Heart left ventricle (tissue), 16 donors: ENCODE measurements around the gene STPG1. TPM values are rescaled to one million over a fixed set of nuclear protein-coding genes. Genes with fewer than 3 reads are reported as not detected.

Experiments
- ATAC-seq, 4 donors: fragments of 200-7000 bp; cut with Tn5 transposase; one replicate each; pipeline ENCODE4 v1.9.1; 2020 to 2022; ENCODE audit warnings: moderate library complexity in 4 of 4, mild to moderate bottlenecking in 3 of 4, moderate number of reproducible peaks in 1 of 4
- DNase-seq, 5 donors: peaks; one replicate each; pipeline ENCODE4 v3.0.0-alpha.2; 2020
- H3K27ac ChIP-seq, 12 donors: fragments of 200-600 bp; sonication (generic) in 4 of 12; one replicate each; pipeline versions ENCODE4 v1.5.0 to v1.8.0; 2016 to 2022; ENCODE audit warnings: mild to moderate bottlenecking in 2 of 12
- H3K27me3 ChIP-seq, 9 donors: fragments of 200-600 bp; sonication (generic) in 2 of 9; one replicate each; pipeline versions ENCODE4 v1.5.1 to v1.8.0; 2016 to 2022; ENCODE audit warnings: mild to moderate bottlenecking in 3 of 9
- H3K36me3 ChIP-seq, 9 donors: fragments of 200-600 bp; sonication (generic) in 2 of 9; one replicate each; pipeline versions ENCODE4 v1.5.0 to v1.8.0; 2018 to 2022; ENCODE audit warnings: mild to moderate bottlenecking in 2 of 9
- H3K4me1 ChIP-seq, 12 donors: fragments of 200-600 bp; sonication (generic) in 4 of 12; one replicate each; pipeline versions ENCODE4 v1.5.0 to v1.8.0; 2016 to 2022; ENCODE audit warnings: mild to moderate bottlenecking in 3 of 12
- H3K4me3 ChIP-seq, 12 donors: fragments of 200-600 bp; sonication (generic) in 4 of 12; one replicate each; pipeline versions ENCODE4 v1.5.0 to v1.8.0; 2017 to 2022; ENCODE audit warnings: mild to moderate bottlenecking in 9 of 12, moderate library complexity in 4 of 12
- H3K9me3 ChIP-seq, 12 donors: fragments of 200-600 bp; sonication (generic) in 4 of 12; one replicate each; pipeline versions ENCODE4 v1.5.0 to v1.8.0; 2016 to 2022; ENCODE audit warnings: mild to moderate bottlenecking in 1 of 12
- POLR2A ChIP-seq, 2 donors: fragments of 450-650 bp; IDR thresholded peaks; one replicate each; pipeline ENCODE4 v1.6.1; 2017; ENCODE audit warnings: antibody characterized with exemption in 2 of 2, mild to moderate bottlenecking in 2 of 2, moderate library complexity in 2 of 2
- WGBS, 4 donors: extraction: QIAGEN DNeasy Blood & Tissue Kit in 2 of 4; methylation state at CpG; one replicate each; pipeline versions ENCODE4 v1.1.5 to v1.1.7; 2013 to 2018; 5-methylcytosine and 5-hydroxymethylcytosine counted together
- intact Hi-C, 10 donors: fragments of 100-400 bp; cut with DNase I; formaldehyde crosslinking; loops; one replicate each; pipeline versions ENCODE4 v1.11.1 to v1.14.2; 2022
- polyA plus RNA-seq, 2 donors: library from polyadenylated mRNA; stranded (reverse); fragments of 200-250 nt; gene quantifications; one replicate each; pipeline ENCODE4 v1.2.3, GENCODE V29; 2013
- total RNA-seq, 9 donors: library from RNA; depleted of rRNA in 2 of 9; stranded (reverse); fragments of >200 nt in 2 of 9; fragmentation: NEBNext Ultra II Directional in 3 of 9; extraction: Animal tissue kit (Norgen Biotek cat#: 25700) in 3 of 9; gene quantifications; one replicate each; pipeline versions ENCODE4 v1.1.0 to v1.2.4, GENCODE V29; 2016 to 2023
- TF ChIP-seq, protein P1 (sequence below), 12 donors: fragments of 200-600 bp; sonication (generic) in 4 of 12; IDR thresholded peaks; one replicate each; pipeline versions ENCODE4 v1.5.0 to v1.8.0; 2018 to 2022; ENCODE audit warnings: antibody characterized with exemption in 12 of 12, mild to moderate bottlenecking in 5 of 12
- donor health status: ischemic (EF 13 %, LVEDD 7.1; RV severe dilation, severe dysfunction).
- donor health status: healthy with polysubstance abuse.
- donor health status: DM: no; HTN: yes; CAD: no.
- donor health status: DM: no; HTN: no; CAD: no.
- donor health status: ischemic (EF 25% LVEDD 6.9; RV normal size, moderate dysfunction).
- donor health status: ischemic (EF 25% LVEDD 5.7; RV mildly dilated, moderate dysfunction).
- donor health status: healthy.
- donor health status: DM: yes; HTN: yes; CAD: no.
- donor health status: ischemic (EF 35%, LVEDD 5.7; RV mildly dilated, moderate dysfunction).
- donor health status: nonischemic (EF 11% LVEDD 7.7; RV severe dilation, severe dysfunction).
- donor health status: DM: yes; HTN: yes; CAD: no.
- donor health status: PGD.
- donor health status: ischemic (EF 29% LVEDD 5.4; RV normal size, mild dysfunction).
- donor health status: nonischemic (EF 23%, LVEDD 6.1; RV moderate dilation, normal function).

STPG1 gene
- total and polyA plus RNA-seq, 11 donors, result 3.8 to 6.9 (median 4.8) TPM

DNA sequence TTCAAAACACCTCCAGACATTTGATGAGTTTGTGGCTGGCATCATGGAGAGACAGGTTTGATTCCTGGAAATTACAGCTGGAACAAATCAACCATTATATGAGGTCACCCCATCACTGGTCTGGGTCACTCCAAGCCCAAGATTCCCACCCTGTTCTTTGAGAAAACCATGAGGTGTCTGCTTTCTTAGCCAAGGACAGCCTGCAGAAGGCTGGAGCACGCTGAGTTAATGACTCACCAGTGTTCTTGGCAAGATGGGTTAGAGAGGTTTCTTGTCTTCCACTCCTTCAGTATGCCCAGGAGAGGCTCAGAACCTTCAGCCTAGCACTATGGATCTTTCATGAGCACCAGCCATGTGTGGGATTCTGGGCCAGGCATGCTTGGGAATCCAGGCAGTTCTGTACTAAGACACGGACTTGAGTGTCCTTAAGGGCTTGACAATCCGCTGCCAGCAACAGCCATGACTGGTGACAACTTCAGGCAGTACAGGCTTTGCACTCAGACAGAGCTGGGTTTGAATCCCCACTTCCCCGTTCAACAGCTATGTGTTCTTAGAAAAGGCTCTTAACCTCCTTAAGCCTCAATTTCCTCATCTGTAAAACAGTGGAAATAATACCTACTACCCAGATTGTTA lies 50.5 kb downstream of the STPG1 start:
- peaks cover 0 to 11% (median 0%) of the 10 kb centered on the region in 9 donors for H3K36me3 ChIP-seq
- TF ChIP-seq, protein P1, sequence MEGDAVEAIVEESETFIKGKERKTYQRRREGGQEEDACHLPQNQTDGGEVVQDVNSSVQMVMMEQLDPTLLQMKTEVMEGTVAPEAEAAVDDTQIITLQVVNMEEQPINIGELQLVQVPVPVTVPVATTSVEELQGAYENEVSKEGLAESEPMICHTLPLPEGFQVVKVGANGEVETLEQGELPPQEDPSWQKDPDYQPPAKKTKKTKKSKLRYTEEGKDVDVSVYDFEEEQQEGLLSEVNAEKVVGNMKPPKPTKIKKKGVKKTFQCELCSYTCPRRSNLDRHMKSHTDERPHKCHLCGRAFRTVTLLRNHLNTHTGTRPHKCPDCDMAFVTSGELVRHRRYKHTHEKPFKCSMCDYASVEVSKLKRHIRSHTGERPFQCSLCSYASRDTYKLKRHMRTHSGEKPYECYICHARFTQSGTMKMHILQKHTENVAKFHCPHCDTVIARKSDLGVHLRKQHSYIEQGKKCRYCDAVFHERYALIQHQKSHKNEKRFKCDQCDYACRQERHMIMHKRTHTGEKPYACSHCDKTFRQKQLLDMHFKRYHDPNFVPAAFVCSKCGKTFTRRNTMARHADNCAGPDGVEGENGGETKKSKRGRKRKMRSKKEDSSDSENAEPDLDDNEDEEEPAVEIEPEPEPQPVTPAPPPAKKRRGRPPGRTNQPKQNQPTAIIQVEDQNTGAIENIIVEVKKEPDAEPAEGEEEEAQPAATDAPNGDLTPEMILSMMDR (IDR thresholded peaks at IDR 0.05), result no peak
- no peak for TF ChIP-seq POLR2A (IDR thresholded peaks at IDR 0.05)
- H3K4me3 ChIP-seq, result no peak overlapping the region
- ATAC-seq, result peak; percentile 63 to 87 (median 76)
- intact Hi-C loops, result no loop called here
- peaks cover 0 to 14% (median 0%) of the 10 kb centered on the region in 12 donors for H3K4me1 ChIP-seq
- no peaks in the 10 kb centered on the region for H3K27me3 ChIP-seq
- H3K27ac ChIP-seq, result no peak overlapping the region
- DNase-seq, result no peak
- no peaks in the 10 kb centered on the region for H3K9me3 ChIP-seq
- 48 to 80% (median 69%) methylated on average over 4 of the region's 4 CpGs for WGBS, 4 donors

DNA sequence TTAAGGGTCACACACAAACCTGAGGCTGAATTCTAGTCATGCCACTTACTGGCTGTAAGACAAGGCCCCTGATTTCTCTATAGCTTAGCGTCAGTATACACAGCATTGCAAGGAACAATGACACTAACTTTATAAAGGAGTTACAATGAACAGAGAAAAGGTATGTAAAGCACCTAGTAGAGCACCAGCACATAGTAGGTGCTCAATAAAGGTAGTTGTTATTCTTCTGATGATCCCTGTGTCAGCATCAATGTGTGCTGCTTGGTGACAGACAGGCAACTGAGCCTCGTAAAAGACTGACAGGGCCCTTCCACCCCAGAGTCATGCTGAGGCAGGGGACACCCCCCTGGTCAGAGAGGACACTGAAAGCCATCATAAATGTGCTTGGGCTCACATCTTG lies 51.2 kb downstream of the STPG1 start:
- 94 to 100% (median 98%) methylated on average over 2 of the region's 2 CpGs for WGBS, 4 donors
- Histone ChIP-seq H3K4me1 (peaks cover 0 to 14% (median 0%) of the 10 kb centered on the region in 12 donors), H3K27ac (no peak overlapping the region), H3K27me3 (no peaks in the 10 kb centered on the region), H3K36me3 (peaks cover 0 to 18% (median 0%) of the 10 kb centered on the region in 9 donors), H3K9me3 (no peaks in the 10 kb centered on the region), H3K4me3 (no peak overlapping the region)
- no peak for ATAC-seq
- DNase-seq, result no peak
- TF ChIP-seq POLR2A (IDR thresholded peaks at IDR 0.05), result no peak
- TF ChIP-seq, protein P1 (IDR thresholded peaks at IDR 0.05), result no peak
- intact Hi-C loops, result no loop called here

DNA sequence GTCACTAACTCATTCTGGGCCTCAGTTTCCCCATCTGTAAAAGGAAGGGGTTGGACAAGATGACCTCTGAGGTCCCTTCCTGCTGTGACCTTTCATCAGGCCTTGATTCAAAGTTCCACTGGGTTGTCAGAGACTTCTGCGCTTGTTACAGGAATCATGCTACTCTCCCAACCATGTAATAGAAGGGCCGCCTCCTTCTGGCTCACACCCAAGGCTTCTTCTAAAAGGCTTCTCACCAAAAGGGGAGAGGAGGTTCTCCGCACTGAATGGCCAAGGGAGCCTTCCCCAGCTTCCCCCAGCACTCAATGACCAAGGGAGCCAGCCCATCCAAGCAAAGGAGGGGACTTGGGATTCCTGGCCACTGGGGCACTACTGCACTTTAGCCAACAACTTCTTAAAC lies 51.8 kb downstream of the STPG1 start:
- H3K27me3 ChIP-seq, result no peaks in the 10 kb centered on the region
- no peak overlapping the region for H3K27ac ChIP-seq
- WGBS, 4 donors, result 95 to 100% (median 98%) methylated on average over 3 of the region's 3 CpGs
- H3K4me1 ChIP-seq, result peaks cover 0 to 14% (median 0%) of the 10 kb centered on the region in 12 donors
- intact Hi-C loops, result no loop called here
- no peak overlapping the region for H3K4me3 ChIP-seq
- no peaks in the 10 kb centered on the region for H3K9me3 ChIP-seq
- ATAC-seq, result no peak
- DNase-seq, result no peak
- H3K36me3 ChIP-seq, result peaks cover 0 to 22% (median 0%) of the 10 kb centered on the region in 9 donors
- TF ChIP-seq, protein P1 (IDR thresholded peaks at IDR 0.05), result no peak
- no peak for TF ChIP-seq POLR2A (IDR thresholded peaks at IDR 0.05)

DNA sequence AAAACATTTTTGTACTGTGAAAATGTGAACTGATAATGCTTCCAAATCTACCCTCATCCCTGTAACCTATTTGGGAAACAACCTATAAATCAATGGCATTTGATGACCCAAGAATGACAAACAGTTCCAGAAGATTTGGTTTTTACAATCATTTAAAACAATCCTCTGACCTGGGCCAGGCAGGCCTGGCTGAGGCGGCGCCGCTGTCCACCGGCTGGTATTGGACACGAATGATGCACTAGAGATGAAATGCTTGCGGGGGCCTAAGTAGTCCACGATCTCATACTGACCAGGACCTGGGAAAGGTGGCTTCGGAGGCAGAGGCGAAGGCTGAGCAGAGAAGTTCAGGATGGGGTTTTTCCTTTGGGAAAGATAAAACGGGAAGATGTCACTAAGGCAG lies 52.9 kb downstream of the STPG1 start:
- Histone ChIP-seq H3K27me3 (no peaks in the 10 kb centered on the region), H3K27ac (no peak overlapping the region), H3K9me3 (no peaks in the 10 kb centered on the region), H3K36me3 (peaks cover 0 to 22% (median 0%) of the 10 kb centered on the region in 9 donors), H3K4me1 (peaks cover 0 to 10% (median 0%) of the 10 kb centered on the region in 12 donors), H3K4me3 (no peak overlapping the region)
- no peak for TF ChIP-seq POLR2A (IDR thresholded peaks at IDR 0.05)
- ATAC-seq (no peak), DNase-seq (no peak)
- intact Hi-C loops, result no loop called here
- WGBS, 4 donors, result 95 to 97% (median 96%) methylated on average over 10 of the region's 10 CpGs

DNA sequence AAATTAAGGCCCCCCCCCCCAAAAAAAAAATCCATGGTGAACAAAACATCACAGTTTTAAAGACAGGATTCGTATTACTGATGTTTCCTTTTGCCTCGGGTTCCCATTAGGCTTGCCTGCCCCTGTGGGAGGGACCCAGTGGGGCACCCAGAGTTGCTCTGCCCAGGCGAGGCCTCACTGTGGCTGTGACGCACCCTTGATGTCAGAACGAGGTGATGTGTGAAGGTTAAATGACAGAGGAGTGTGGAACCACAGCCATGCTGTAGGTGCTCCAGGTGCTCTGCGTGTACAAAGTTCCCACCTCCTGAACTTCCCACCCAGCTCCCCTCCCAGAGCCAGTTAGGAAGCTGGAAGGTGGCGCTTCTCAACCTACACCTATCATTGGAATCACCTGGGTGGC lies 56.5 kb downstream of the STPG1 start:
- WGBS, 4 donors, result 92 to 97% (median 95%) methylated on average over 7 of the region's 7 CpGs
- TF ChIP-seq, protein P1 (IDR thresholded peaks at IDR 0.05), result no peak
- no peak for TF ChIP-seq POLR2A (IDR thresholded peaks at IDR 0.05)
- Histone ChIP-seq H3K36me3 (peaks cover 0 to 22% (median 0%) of the 10 kb centered on the region in 9 donors), H3K4me3 (no peak overlapping the region), H3K4me1 (no peaks in the 10 kb centered on the region), H3K27me3 (no peaks in the 10 kb centered on the region), H3K27ac (no peak overlapping the region), H3K9me3 (no peaks in the 10 kb centered on the region)
- intact Hi-C loops, result no loop called here
- no peak for ATAC-seq
- DNase-seq, result no peak
